ENCODE measurements around the gene POLR1C.

The POLR1C gene

DNA sequence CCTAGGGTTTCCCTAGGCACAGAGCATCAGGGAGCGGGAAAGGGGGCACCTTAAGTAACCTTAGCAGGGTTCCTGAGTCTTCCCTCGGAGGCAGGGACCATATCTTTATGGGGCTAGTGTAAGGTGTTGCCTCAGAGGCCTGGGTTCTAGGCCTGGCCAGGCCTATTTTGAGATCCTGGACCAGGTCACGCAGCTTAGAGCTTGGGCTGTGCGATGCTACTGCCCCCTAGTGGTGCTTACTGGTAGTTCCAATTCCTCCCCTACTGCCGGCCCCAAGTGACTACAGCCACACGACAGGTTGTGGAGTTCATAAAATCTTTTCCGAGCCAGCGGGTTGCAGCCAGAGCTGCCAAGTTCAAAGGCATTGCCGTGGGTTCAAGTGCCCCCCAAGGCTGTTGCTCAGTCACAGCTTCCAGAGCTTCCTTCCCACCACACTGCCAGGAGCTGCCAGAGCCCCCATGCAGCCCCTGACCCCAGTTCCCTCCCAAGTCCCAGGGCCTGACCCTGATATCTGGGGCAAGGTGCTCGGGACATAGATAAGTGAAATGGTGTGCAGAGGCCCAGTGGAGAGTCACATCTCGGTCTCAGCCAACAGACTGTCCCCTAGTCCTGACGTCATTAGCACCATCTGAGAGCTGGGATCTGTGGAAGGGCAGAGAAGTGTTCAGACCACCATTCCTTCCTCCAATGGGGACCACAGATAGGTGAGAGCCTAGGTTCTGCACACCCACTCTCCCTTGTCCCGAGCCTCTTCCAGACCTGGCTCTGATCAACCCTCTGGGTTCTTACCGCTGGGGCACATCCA lies 10.0 kb upstream of the POLR1C start:
- TF ChIP-seq, protein P1, sequence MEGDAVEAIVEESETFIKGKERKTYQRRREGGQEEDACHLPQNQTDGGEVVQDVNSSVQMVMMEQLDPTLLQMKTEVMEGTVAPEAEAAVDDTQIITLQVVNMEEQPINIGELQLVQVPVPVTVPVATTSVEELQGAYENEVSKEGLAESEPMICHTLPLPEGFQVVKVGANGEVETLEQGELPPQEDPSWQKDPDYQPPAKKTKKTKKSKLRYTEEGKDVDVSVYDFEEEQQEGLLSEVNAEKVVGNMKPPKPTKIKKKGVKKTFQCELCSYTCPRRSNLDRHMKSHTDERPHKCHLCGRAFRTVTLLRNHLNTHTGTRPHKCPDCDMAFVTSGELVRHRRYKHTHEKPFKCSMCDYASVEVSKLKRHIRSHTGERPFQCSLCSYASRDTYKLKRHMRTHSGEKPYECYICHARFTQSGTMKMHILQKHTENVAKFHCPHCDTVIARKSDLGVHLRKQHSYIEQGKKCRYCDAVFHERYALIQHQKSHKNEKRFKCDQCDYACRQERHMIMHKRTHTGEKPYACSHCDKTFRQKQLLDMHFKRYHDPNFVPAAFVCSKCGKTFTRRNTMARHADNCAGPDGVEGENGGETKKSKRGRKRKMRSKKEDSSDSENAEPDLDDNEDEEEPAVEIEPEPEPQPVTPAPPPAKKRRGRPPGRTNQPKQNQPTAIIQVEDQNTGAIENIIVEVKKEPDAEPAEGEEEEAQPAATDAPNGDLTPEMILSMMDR (IDR thresholded peaks at IDR 0.05) = peak; percentile 96
- no peak for TF ChIP-seq ZFX (IDR thresholded peaks at IDR 0.05; ENCODE audit: borderline replicate concordance)
- peak overlapping the region; percentile 34 for H3K27ac ChIP-seq

DNA sequence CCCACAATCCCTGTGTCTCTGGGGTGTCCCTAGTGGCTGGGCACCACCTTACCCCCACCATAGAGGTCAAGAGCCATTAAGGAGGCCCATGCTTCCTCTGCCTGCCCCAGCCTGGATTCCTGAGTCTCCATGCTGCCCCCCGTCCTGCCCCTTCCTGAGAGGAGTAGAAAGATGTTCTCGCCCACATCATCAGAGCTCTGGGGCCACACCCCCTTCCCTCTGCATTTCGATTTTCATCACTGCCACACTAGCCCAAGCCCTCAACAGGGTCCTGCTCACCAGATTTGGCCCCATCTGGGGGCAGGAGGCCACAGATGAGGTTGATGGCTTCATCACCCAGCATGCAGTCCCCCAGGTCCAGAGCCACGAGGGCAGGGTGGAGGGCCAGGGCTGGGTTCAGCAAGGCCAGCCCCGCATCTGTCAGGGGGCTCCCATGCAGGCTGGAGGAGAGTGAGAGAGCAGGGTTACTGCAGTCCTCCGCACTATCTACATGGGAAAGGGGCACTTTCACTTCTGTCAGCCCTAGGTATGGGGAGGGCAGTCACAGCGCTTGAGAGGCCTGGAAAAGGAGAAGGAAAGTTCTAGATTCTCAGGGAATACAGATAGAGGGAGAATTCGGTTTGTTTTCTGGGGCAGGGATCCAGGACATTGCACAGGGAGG lies 8.3 kb upstream of the POLR1C start:
- TF ChIP-seq, protein P1 (IDR thresholded peaks at IDR 0.05) = no peak
- TF ChIP-seq ZFX (IDR thresholded peaks at IDR 0.05; ENCODE audit: borderline replicate concordance) = no peak
- no peak overlapping the region for H3K27ac ChIP-seq

DNA sequence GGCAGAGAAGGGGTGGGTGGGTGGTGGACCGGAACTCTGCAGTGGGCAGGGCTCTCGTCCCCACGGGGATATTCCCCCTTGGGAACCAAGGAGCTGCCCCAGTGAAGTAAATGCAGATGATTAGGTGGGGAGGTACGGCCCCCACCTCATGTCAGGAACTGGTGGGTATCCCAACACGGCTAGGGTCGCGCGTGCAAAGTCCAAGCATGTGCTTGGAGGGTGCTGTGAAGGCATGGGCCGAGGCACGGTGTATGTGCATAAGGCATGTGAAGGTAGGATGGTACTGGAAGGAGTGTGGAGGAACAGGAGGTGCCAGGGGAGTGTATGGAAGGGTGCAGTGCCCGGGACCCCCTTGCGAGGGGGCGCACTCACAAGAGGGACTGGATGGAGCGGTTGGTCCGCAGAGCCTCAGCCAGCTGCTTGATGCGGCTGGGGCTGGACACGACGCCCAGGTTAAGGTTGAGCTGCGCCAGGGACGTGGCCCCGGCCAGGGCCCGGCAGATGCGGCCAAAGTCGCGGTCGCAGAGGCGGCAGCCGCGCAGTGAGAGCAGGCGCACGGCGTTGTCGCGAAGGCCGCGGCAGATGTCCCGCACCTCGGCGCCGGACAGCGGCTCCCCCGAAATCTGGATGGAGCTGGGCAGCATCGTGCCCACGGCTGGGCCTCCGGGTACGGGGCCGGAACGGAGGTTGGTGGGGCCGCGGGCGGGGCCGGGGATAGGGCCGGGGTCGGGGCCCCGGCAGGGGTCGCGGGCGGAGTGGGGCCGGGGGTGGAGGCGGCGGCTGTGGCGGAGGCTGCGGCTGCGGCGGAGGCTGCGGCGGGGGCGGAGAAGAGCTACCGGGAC lies 7.5 kb upstream of the POLR1C start:
- TF ChIP-seq, protein P1 (IDR thresholded peaks at IDR 0.05) = no peak

DNA sequence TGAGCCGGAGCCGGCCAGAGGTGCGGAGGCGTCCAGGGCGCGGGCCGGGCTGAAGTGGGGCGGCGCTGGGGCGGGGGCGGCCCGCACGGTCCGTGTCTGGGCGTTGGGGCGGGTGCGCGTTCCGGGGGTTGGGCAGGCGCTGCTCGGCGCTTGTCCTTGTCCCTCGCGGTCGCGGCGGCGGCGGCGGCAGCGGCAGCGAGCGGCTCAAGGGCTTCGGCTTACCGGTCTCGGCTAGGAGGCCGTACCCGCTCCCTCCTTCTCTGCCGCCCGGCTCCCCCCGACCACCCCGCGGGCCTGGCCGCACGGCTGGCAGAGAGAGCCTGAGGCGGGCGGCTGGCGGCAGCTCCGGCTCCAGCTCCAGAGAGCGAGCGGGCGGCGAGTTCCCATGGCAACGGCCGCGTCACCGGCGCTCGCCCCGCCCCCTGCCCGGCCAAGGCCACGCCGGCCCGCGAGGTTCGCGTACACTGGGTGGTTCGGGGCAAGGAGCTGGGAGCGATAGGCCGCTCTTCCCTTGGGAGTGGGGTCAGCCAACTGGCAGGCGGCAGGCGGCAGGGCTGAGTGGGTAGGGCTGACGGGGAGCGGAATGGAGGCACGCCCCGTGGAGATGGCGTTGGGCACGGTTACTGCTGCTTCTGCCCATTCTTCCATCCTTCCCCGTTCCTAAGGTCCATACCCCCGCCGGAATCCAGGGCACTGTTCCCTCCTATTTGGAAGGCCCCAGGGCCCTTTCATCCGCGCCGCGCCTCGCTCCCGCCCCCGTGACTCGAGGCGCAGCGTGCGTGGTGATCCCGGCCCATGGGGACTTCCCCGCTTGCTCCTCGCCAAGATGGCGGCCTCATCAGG lies 6.7 kb upstream of the POLR1C start, which contains the start of gene LRRC73:
Gene LRRC73, minus strand, starts transcription at position 363 of the 843 bp plus-strand sequence. CDS start 561 bp downstream, outside the sequence.
- peak within 1 kb of the TSS; percentile 93 for H3K27ac ChIP-seq
- TF ChIP-seq, protein P1 (IDR thresholded peaks at IDR 0.05) = no peak
- no peak for TF ChIP-seq ZFX (IDR thresholded peaks at IDR 0.05; ENCODE audit: borderline replicate concordance)

More for the DNA sequence above, 7.5 kb upstream of the POLR1C start:
- H3K27ac ChIP-seq = peak overlapping the region; percentile 93

DNA sequence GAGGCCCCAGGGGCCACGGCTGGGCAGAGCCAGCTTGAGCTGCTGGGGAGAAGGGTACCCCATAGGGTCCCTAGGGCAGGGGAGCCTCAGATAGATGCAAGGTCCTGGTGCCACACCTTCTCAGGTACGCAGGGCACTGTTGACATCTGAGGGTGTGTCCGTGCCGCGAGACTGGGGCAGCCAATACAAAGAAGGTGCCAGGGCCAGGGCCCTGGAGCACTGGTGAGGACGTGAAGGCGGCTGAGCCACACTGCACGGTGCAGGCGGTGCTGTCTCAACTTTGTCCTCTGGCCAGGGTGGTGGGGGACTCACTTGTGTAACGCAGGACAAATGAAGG lies 6.1 kb upstream of the POLR1C start:
- peak overlapping the region; percentile 93 for H3K27ac ChIP-seq
- no peak for TF ChIP-seq ZFX (IDR thresholded peaks at IDR 0.05; ENCODE audit: borderline replicate concordance)
- TF ChIP-seq, protein P1 (IDR thresholded peaks at IDR 0.05) = no peak

DNA sequence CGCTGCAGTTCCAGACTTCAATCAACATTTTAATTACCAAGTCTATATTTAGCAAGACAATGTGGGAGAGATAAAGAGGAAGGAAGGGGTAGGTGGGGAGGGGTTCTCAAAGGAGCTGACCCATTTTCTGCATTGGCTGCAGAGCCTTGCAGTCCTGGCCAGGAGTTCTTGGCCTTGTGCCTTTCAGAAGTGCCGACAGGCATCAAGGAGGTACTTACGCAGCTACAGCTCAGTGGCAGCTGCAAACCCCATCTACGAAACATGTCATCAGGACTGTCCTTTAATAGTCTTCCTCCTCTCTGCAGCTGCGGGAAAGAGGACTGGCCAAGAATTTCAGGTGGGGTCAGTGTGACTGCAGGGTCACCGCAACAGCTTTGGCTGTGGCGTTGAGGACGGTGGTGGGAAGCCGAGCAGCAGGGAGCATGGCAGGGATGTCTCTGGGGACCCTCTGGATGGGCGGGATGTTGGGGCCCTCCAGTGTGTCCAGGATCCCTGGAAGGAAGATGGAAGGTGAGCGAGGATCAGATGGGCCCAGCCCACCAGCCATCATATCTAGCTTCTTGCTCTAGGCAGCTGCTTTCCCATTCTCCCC lies 5.0 kb upstream of the POLR1C start:
- peak overlapping the region; percentile 93 for H3K27ac ChIP-seq
- TF ChIP-seq ZFX (IDR thresholded peaks at IDR 0.05; ENCODE audit: borderline replicate concordance) = no peak
- TF ChIP-seq, protein P1 (IDR thresholded peaks at IDR 0.05) = no peak

All from 22Rv1 (cell line).